ENCODE data around the gene FLRT1. TPM values are rescaled to one million over a fixed set of nuclear protein-coding genes. Genes with fewer than 3 reads are reported as not detected.

The FLRT1 gene
- total RNA-seq, 3 donors from 2014 or later = not detected

GRCh38 chr11:64084146-64084950 lies 48.6 kb downstream of the FLRT1 start:
- no peaks in the 10 kb centered on the region for H3K4me1 Mint-ChIP-seq (ENCODE audit: low read depth)
- no peaks in the 10 kb centered on the region for H3K9me3 Mint-ChIP-seq
- no peak overlapping the region for H3K4me3 Mint-ChIP-seq
- no peaks in the 10 kb centered on the region for H3K27me3 Mint-ChIP-seq (ENCODE audit: low read depth)
- ATAC-seq = no peak
- no peak for DNase-seq
- no peaks in the 10 kb centered on the region for H3K36me3 Mint-ChIP-seq (ENCODE audit: insufficient read depth)

- Mint-ChIP-seq H3K36me3 (ENCODE audit: insufficient read depth) (no peaks in the 10 kb centered on the region), H3K9me3 (no peaks in the 10 kb centered on the region), H3K4me1 (ENCODE audit: low read depth) (no peaks in the 10 kb centered on the region), H3K27me3 (ENCODE audit: low read depth) (no peaks in the 10 kb centered on the region), H3K4me3 (no peak overlapping the region)
- ATAC-seq (no peak), DNase-seq (no peak)
Observed at GRCh38 chr11:64084951-64085710, 49.4 kb downstream of the FLRT1 start.

Other genes starting within 250 kb of the FLRT1 start
- gene SPINDOC, start 222.5 kb upstream of the FLRT1 start, total RNA-seq = 10 to 100 TPM; 24.0 to 28.9 (median 24.5) TPM
- gene MARK2, start 196.8 kb upstream of the FLRT1 start, total RNA-seq = 10 to 100 TPM; 32.6 to 33.6 (median 33.4) TPM
- under 1 TPM in 2 of 3 donors, not detected in 1; 0.13 to 0.27 TPM for gene RCOR2, start 118.8 kb upstream of the FLRT1 start, total RNA-seq
- 10 to 100 TPM; 12.1 to 16.9 (median 14.1) TPM for gene NAA40, start 96.9 kb upstream of the FLRT1 start, total RNA-seq
- gene COX8A, start 61.3 kb upstream of the FLRT1 start, total RNA-seq = 100 to 1,000 TPM; 315 to 320 (median 319) TPM
- gene OTUB1, start 49.5 kb upstream of the FLRT1 start, total RNA-seq = 100 to 1,000 TPM in 2 of 3 donors, 10 to 100 TPM in 1; 98.0 to 103 (median 101) TPM
- 10 to 100 TPM; 16.5 to 17.8 (median 17.1) TPM for gene MACROD1, start 130.2 kb downstream of the FLRT1 start, total RNA-seq
- gene STIP1, start 150.2 kb downstream of the FLRT1 start, total RNA-seq = 100 to 1,000 TPM; 439 to 477 (median 457) TPM
- 100 to 1,000 TPM; 368 to 444 (median 399) TPM for gene FERMT3, start 170.8 kb downstream of the FLRT1 start, total RNA-seq
- gene TRPT1, start 190.3 kb downstream of the FLRT1 start, total RNA-seq = 10 to 100 TPM; 24.3 to 31.0 (median 28.6) TPM
- 10 to 100 TPM; 82.4 to 88.3 (median 86.1) TPM for gene NUDT22, start 190.3 kb downstream of the FLRT1 start, total RNA-seq
- gene DNAJC4, start 194.6 kb downstream of the FLRT1 start, total RNA-seq = 10 to 100 TPM; 15.0 to 16.6 (median 16.1) TPM
- gene VEGFB, start 198.7 kb downstream of the FLRT1 start, total RNA-seq = 10 to 100 TPM; 41.5 to 75.6 (median 53.2) TPM
- gene FKBP2, start 205.2 kb downstream of the FLRT1 start, total RNA-seq = 10 to 100 TPM; 43.3 to 48.9 (median 44.4) TPM
- gene PPP1R14B, start 211.0 kb downstream of the FLRT1 start, total RNA-seq = 100 to 1,000 TPM; 417 to 505 (median 438) TPM
- 1 to 10 TPM; 6.2 to 8.2 (median 6.4) TPM for gene PLCB3, start 215.6 kb downstream of the FLRT1 start, total RNA-seq
- 10 to 100 TPM; 27.6 to 38.8 (median 36.6) TPM for gene BAD, start 248.7 kb downstream of the FLRT1 start, total RNA-seq
- 10 to 100 TPM; 43.1 to 46.2 (median 43.9) TPM for gene GPR137, start 249.9 kb downstream of the FLRT1 start, total RNA-seq